Osteocyte (in vitro differentiated cells): ENCODE data around the gene COL4A1. TPM values are rescaled to one million over a fixed set of nuclear protein-coding genes. Genes with fewer than 3 reads are reported as not detected.

Source experiments
- DNase-seq: peaks from one replicate; pipeline ENCODE4 v3.0.0; 2021; ENCODE audit warnings: mixed read lengths; ENCODE audit not compliant: unreplicated experiment; ENCODE audit errors: extremely low spot score
- H3K27ac Mint-ChIP-seq: one replicate; pipeline ENCODE4 v1.8.0; 2021; ENCODE audit warnings: mild to moderate bottlenecking, mixed read lengths; ENCODE audit not compliant: unreplicated experiment
- H3K27me3 Mint-ChIP-seq: one replicate; pipeline ENCODE4 v1.8.0; 2021; ENCODE audit warnings: mixed read lengths; ENCODE audit not compliant: unreplicated experiment
- H3K36me3 Mint-ChIP-seq: one replicate; pipeline ENCODE4 v1.8.0; 2021; ENCODE audit warnings: mixed read lengths; ENCODE audit not compliant: unreplicated experiment
- H3K4me1 Mint-ChIP-seq: one replicate; pipeline ENCODE4 v1.8.0; 2021; ENCODE audit warnings: mixed read lengths; ENCODE audit not compliant: unreplicated experiment
- H3K4me3 Mint-ChIP-seq: one replicate; pipeline ENCODE4 v1.8.0; 2021; ENCODE audit warnings: mild to moderate bottlenecking, moderate library complexity, mixed read lengths; ENCODE audit not compliant: unreplicated experiment
- H3K9me3 Mint-ChIP-seq: one replicate; pipeline ENCODE4 v1.8.0; 2021; ENCODE audit warnings: mixed read lengths; ENCODE audit not compliant: unreplicated experiment
- total RNA-seq: library from RNA; stranded (reverse); gene quantifications from 2 replicates; pipeline ENCODE4 v1.2.1, GENCODE V29; 2021
- TF ChIP-seq, protein P1 (sequence below): fragments of 200-600 bp; sonication (generic); IDR thresholded peaks from 2 replicates; pipeline ENCODE4 v1.5.0; 2021; ENCODE audit warnings: antibody characterized with exemption, mild to moderate bottlenecking, moderate library complexity

Gene COL4A1
- total RNA-seq, 1 donor from 2014 or later: 3,181 TPM

DNA sequence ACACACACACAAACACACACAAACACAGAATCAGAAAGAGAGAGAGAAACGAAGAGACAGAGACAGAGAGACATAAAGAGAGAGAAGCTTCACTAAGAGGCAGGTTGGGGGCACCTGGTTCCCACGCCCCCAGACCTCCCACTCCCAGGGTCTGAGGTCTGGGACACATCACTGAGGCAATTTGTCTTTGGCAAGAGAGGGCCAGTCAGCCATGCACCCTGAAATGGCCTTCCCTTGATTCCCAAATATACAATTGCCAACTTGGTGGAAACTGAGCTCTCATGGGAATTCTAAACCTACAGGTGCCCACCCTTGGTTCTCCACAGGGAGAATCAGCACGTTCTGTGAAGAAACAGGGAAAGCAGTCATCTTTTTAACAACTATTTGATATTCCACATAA lies 79.5 kb downstream of the COL4A1 start:
- H3K4me1 Mint-ChIP-seq: peaks cover 70% of the 10 kb centered on the region
- peaks cover 13% of the 10 kb centered on the region for H3K36me3 Mint-ChIP-seq
- no peak for DNase-seq
- H3K27ac Mint-ChIP-seq: peak overlapping the region; percentile 90
- TF ChIP-seq, protein P1, sequence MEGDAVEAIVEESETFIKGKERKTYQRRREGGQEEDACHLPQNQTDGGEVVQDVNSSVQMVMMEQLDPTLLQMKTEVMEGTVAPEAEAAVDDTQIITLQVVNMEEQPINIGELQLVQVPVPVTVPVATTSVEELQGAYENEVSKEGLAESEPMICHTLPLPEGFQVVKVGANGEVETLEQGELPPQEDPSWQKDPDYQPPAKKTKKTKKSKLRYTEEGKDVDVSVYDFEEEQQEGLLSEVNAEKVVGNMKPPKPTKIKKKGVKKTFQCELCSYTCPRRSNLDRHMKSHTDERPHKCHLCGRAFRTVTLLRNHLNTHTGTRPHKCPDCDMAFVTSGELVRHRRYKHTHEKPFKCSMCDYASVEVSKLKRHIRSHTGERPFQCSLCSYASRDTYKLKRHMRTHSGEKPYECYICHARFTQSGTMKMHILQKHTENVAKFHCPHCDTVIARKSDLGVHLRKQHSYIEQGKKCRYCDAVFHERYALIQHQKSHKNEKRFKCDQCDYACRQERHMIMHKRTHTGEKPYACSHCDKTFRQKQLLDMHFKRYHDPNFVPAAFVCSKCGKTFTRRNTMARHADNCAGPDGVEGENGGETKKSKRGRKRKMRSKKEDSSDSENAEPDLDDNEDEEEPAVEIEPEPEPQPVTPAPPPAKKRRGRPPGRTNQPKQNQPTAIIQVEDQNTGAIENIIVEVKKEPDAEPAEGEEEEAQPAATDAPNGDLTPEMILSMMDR: no peak
- H3K4me3 Mint-ChIP-seq: no peak overlapping the region
- H3K9me3 Mint-ChIP-seq: no peaks in the 10 kb centered on the region
- H3K27me3 Mint-ChIP-seq: no peaks in the 10 kb centered on the region

DNA sequence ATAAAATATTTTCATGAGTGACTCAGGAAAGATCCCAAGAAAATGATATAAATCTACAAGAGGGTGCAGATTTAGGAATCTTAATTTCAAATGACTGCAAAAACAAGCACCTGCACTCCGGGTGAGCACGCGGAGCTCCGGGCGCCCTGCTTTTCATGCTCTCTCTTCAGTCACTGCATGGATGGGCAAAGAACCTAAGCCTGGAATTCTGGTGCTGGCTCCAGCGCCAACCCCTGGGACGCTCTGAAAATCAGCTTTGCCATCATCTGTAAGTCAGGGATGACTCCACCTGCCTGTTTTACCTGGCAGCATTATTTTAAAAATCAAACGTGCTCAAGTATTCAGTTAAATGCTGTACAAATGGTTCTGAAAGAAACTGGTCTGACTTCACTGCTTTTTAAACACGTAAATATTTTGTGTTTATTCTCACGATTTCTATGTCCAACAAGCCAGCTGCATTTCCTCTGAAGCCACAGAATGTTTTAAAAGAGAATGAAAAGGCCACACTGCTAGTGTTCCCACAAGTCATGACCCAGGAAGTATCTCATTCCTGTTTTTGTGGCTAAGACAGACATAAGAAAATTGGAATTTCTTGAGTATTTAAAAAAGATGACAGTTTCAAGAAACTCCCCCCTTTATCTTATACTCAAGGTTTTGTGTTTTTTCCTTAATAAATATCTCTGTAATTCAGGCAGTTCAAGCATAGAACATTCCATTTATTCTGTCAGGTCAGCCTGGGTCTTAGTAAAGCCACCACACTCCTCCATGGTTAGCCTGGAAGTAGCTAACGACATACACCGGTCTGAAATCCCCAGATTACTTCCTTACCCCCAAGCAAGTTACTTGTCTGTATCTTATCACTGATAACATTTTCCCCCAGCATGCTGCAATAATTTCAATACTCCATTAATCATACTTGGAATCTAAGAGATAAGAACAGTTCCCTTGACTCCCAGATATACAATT lies 81.1 kb downstream of the COL4A1 start:
- no peak for DNase-seq
- Mint-ChIP-seq H3K9me3 (no peaks in the 10 kb centered on the region), H3K27ac (peak overlapping the region; percentile 90)

DNA sequence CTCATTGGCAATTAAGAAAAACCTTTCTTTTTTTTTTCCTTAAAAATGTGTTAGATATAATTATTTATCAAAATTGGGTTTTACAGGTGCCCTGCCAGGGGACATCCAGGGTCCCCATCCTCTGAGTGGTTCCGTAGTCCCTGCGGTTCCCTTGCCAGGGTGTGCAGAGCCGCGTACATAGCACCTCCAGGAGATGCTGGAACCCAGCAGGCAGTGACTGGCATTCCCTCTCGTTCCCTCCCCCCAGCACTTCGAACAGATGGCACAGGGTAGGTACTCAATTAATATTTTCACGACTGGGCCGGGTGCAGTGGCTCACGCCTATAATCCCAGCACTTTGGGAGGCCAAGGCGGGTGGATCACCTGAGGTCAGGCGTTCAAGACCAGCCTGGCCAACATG lies 82.0 kb downstream of the COL4A1 start:
- TF ChIP-seq, protein P1: no peak
- peak overlapping the region; percentile 18 for H3K27ac Mint-ChIP-seq

More for the DNA sequence above, 81.1 kb downstream of the COL4A1 start:
- Mint-ChIP-seq H3K4me1 (peaks cover 69% of the 10 kb centered on the region), H3K27me3 (no peaks in the 10 kb centered on the region), H3K4me3 (no peak overlapping the region), H3K36me3 (peaks cover 11% of the 10 kb centered on the region)
- TF ChIP-seq, protein P1: no peak

DNA sequence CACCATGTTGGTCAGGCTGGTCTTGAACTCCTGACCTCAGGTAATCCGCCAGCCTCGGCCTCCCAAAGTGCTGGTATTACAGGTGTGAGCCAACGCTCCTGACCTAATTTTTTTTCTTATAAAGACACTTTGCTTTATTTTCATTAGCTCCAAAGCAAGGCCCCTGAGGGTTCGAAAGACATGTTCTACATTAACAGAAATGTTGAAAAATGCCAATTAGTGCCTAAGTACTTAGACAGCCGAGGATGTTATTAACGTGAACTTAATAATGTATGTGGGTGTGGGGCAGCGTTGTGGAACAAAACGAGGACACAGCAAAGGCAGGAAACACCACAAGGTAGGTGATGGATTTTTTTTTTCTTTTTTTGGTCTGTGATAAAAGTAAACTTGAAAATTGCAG lies 82.4 kb downstream of the COL4A1 start:
- H3K27ac Mint-ChIP-seq: peak overlapping the region; percentile 20
- DNase-seq: no peak
- no peaks in the 10 kb centered on the region for H3K9me3 Mint-ChIP-seq
- TF ChIP-seq, protein P1: no peak
- H3K36me3 Mint-ChIP-seq: peaks cover 10% of the 10 kb centered on the region
- H3K4me3 Mint-ChIP-seq: no peak overlapping the region
- no peaks in the 10 kb centered on the region for H3K27me3 Mint-ChIP-seq
- peaks cover 63% of the 10 kb centered on the region for H3K4me1 Mint-ChIP-seq

More for the DNA sequence above, 82.0 kb downstream of the COL4A1 start:
- peaks cover 10% of the 10 kb centered on the region for H3K36me3 Mint-ChIP-seq
- no peak overlapping the region for H3K4me3 Mint-ChIP-seq
- H3K4me1 Mint-ChIP-seq: peaks cover 68% of the 10 kb centered on the region
- DNase-seq: no peak
- no peaks in the 10 kb centered on the region for H3K27me3 Mint-ChIP-seq
- no peaks in the 10 kb centered on the region for H3K9me3 Mint-ChIP-seq

DNA sequence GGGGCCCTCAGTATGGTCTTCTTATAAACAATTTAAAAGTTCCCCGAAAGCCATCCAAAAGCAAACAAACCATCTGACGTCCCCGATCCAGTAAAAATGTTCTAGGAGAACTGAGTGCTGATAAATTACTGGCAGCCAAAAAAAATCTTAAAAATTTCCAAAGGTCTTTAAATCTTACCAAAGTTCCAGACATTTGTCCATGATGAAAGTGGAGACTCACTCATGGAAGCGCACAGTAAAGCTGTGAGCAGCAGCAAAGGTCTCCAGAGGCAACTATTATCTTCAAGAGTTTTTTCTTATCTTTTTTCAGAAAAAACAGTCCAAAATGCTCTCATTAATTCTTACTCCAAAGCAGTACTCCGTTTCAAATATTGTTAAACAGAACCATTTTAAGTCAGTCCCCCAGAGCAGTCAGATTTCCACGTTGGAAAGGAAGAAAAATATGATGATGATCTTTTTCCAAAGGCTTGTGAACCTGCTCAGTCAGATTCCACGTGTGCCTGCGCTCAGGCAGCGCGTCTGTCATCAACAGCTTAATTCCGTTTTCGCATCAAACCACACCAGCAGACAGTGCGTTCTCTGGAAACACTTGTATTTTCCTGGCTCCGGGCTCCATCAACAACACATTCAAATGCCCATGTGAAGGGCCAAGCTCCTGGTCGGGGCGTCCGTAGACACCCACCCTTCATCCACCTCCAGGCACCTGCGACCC lies 85.4 kb downstream of the COL4A1 start:
- Mint-ChIP-seq H3K36me3 (peaks cover 11% of the 10 kb centered on the region), H3K9me3 (no peaks in the 10 kb centered on the region), H3K27ac (peak overlapping the region; percentile 90), H3K4me3 (no peak overlapping the region), H3K27me3 (no peaks in the 10 kb centered on the region), H3K4me1 (peaks cover 59% of the 10 kb centered on the region)
- TF ChIP-seq, protein P1: no peak
- DNase-seq: no peak
